Lung (tissue), 12 donors: ENCODE results near the gene EXOC4. TPM values are rescaled to one million over a fixed set of nuclear protein-coding genes. Genes with fewer than 3 reads are reported as not detected.

ENCODE experiments used
- ATAC-seq: fragments of 200-7000 bp; cut with Tn5 transposase; one replicate; pipeline ENCODE4 v1.9.1; 2020; ENCODE audit warnings: moderate number of reproducible peaks; ENCODE audit not compliant: insufficient read depth, low FRiP score
- DNase-seq, 3 donors: peaks; one replicate each; pipeline ENCODE4 v3.0.0-alpha.2; 2013 to 2017
- H3K27ac ChIP-seq, 2 donors: one replicate each; pipeline ENCODE4 v1.5.1; 2013; ENCODE audit warnings: mild to moderate bottlenecking in 2 of 2, moderate library complexity in 2 of 2, control low read depth in 1 of 2, inconsistent platforms in 1 of 2, low read depth in 1 of 2, low read length in 1 of 2
- H3K27me3 ChIP-seq, 3 donors: one replicate each; pipeline ENCODE4 v1.5.1; 2013; ENCODE audit warnings: low read length in 2 of 3; ENCODE audit not compliant: control insufficient read depth in 3 of 3, insufficient read depth in 3 of 3
- H3K36me3 ChIP-seq, 4 donors: one replicate each; pipeline ENCODE4 v1.5.1; 2013; ENCODE audit warnings: low read length in 4 of 4, mild to moderate bottlenecking in 1 of 4, moderate library complexity in 1 of 4; ENCODE audit not compliant: control insufficient read depth in 4 of 4, insufficient read depth in 4 of 4
- H3K4me1 ChIP-seq, 5 donors: one replicate each; pipeline ENCODE4 v1.5.1; 2013; ENCODE audit warnings: low read length in 5 of 5, mild to moderate bottlenecking in 2 of 5, moderate library complexity in 1 of 5; ENCODE audit not compliant: control insufficient read depth in 5 of 5, insufficient read depth in 5 of 5
- H3K4me3 ChIP-seq: one replicate; pipeline ENCODE4 v1.5.1; 2013; ENCODE audit warnings: mild to moderate bottlenecking, control low read depth, moderate library complexity
- H3K9ac ChIP-seq, 2 donors: one replicate each; pipeline ENCODE4 v1.5.1; 2013; ENCODE audit warnings: low read length in 2 of 2, control low read depth in 1 of 2; ENCODE audit not compliant: insufficient read depth in 1 of 2
- H3K9me3 ChIP-seq, 4 donors: one replicate each; pipeline ENCODE4 v1.5.1; 2013; ENCODE audit warnings: low read length in 3 of 4, mild to moderate bottlenecking in 1 of 4, moderate library complexity in 1 of 4; ENCODE audit not compliant: control insufficient read depth in 4 of 4, insufficient read depth in 3 of 4
- CTCF ChIP-seq: IDR thresholded peaks from 2 replicates; pipeline ENCODE4 v1.5.1; 2012; ENCODE audit warnings: mild to moderate bottlenecking; ENCODE audit errors: control extremely low read depth, extremely low read depth
- WGBS, 2 donors: extraction: QIAGEN DNeasy Blood & Tissue Kit; methylation state at CpG; one replicate each; pipeline ENCODE4 v1.1.7; 2013; 5-methylcytosine and 5-hydroxymethylcytosine counted together
- polyA plus RNA-seq, 2 donors: library from polyadenylated mRNA; stranded (reverse); fragments of 200-250 nt; gene quantifications; one replicate each; pipeline ENCODE4 v1.2.1, GENCODE V29; 2013
- total RNA-seq, 2 donors: library from RNA; depleted of rRNA in 1 of 2; stranded (reverse); fragments of >200 nt in 1 of 2; gene quantifications; one replicate each; pipeline ENCODE4 v1.2.1, GENCODE V29; 2014 to 2021
- donor health status: control.
- donor health status: control.
- donor health status: Bipolar disorder and iron deficiency.
- donor health status: healthy.
- donor health status: DM: yes; HTN: yes; CAD: no.

The EXOC4 gene
- total and polyA plus RNA-seq, 4 donors: 10.3 to 232 (median 47.4) TPM

DNA sequence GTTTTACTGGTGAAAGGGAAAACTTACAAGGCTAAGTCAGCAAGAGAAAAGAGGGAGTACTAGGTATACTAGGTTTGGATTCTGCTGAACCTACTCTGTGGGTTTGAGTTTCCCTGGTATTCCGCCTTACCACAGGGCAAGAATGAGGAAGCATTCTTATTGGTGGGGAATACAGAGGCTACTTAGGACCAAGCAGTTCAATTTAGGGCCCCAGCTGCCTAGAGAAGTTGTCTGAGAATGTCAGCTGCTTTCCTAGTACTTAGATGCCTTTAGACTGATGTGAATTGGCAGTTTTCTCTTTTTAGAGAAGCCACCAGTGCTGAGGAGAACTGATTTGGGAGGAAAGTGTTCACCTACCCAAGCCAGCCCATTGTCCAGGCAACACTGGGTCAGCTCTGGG, 465.3 kb downstream of the EXOC4 start:
- no peak for TF ChIP-seq CTCF
- DNase-seq: no peak
- no peaks in the 10 kb centered on the region for H3K36me3 ChIP-seq
- H3K4me1 ChIP-seq: no peaks in the 10 kb centered on the region
- no peaks in the 10 kb centered on the region for H3K9me3 ChIP-seq
- no peak overlapping the region for H3K27ac ChIP-seq
- no peak for ATAC-seq
- no peak overlapping the region for H3K4me3 ChIP-seq
- WGBS, 2 donors: 94 to 98% methylated on average over 1 of the region's 1 CpG
- H3K9ac ChIP-seq: no peak overlapping the region
- no peaks in the 10 kb centered on the region for H3K27me3 ChIP-seq

- DNase-seq: no peak
- no peak for ATAC-seq
- Histone ChIP-seq H3K9me3 (no peaks in the 10 kb centered on the region), H3K4me1 (no peaks in the 10 kb centered on the region), H3K9ac (no peak overlapping the region), H3K4me3 (no peak overlapping the region), H3K27me3 (no peaks in the 10 kb centered on the region), H3K36me3 (peaks cover 0 to 4% (median 0%) of the 10 kb centered on the region in 4 donors), H3K27ac (no peak overlapping the region)
- TF ChIP-seq CTCF: no peak
- 92 to 97% methylated on average over 1 of the region's 1 CpG for WGBS, 2 donors
Measured at GRCh38 chr7:133723044-133723443, 470.2 kb downstream of the EXOC4 start.

DNA sequence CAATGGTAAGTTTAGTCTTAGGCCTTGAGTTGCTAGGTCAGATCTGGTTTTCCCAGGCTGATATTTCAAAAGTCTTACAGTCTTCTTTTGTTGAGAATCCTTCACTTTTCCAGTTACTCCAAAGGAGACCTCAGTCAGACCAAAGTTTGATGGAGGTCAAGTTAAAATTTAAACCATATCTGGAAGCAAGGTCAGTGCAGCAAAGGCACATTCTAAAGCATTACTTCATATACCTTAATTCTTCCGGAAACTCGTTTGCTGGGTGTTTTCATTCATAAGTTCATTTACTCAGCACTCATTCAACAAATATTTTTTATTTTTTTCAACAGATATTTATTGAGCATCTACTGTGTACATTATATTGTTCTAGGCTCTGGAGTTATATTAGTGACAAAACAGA, 471.3 kb downstream of the EXOC4 start:
- DNase-seq (no peak), ATAC-seq (no peak)
- peaks cover 0 to 4% (median 0%) of the 10 kb centered on the region in 4 donors for H3K36me3 ChIP-seq
- no peaks in the 10 kb centered on the region for H3K4me1 ChIP-seq
- H3K9me3 ChIP-seq: no peaks in the 10 kb centered on the region
- no peak overlapping the region for H3K27ac ChIP-seq
- no peak overlapping the region for H3K4me3 ChIP-seq
- H3K9ac ChIP-seq: no peak overlapping the region
- WGBS, 2 donors: 97 to 99% methylated on average over 2 of the region's 2 CpGs
- H3K27me3 ChIP-seq: no peaks in the 10 kb centered on the region
- no peak for TF ChIP-seq CTCF

DNA sequence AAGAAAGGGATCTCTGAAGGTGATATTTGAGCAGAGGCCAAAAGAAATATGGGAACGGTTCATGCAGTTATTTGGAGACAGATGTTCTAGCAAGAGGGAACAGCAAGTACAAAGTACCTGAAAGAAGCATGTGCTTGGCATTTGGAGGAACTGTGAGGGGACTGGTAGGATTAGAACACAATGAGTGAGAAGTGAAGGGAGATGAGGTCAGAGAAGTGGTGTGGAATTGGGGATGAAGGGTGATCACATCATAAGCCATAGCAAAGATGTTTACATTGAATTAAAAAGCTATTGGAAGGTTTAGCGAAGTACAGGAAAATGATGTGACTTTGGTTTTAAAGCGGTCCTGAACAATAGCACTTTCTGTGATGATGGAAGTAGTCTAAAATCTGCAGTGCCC, 471.8 kb downstream of the EXOC4 start:
- DNase-seq (no peak), ATAC-seq (no peak)
- Histone ChIP-seq H3K36me3 (peaks cover 0 to 4% (median 0%) of the 10 kb centered on the region in 4 donors), H3K9ac (no peak overlapping the region), H3K27ac (no peak overlapping the region), H3K4me1 (no peaks in the 10 kb centered on the region), H3K27me3 (no peaks in the 10 kb centered on the region), H3K4me3 (no peak overlapping the region), H3K9me3 (no peaks in the 10 kb centered on the region)
- 92 to 93% methylated on average over 3 of the region's 3 CpGs for WGBS, 2 donors
- TF ChIP-seq CTCF: no peak
